Parathyroid adenoma (tissue), 2 donors: ENCODE results near the gene CDRT4.

ENCODE experiments used
- H2AFZ ChIP-seq: fragments of 300-600 bp; sonication (generic); one replicate; pipeline ENCODE4 v1.7.0; 2017; ENCODE audit warnings: antibody characterized with exemption, mild to moderate bottlenecking
- H3K27ac ChIP-seq: fragments of 300-600 bp; sonication (generic); one replicate; pipeline ENCODE4 v1.7.0; 2017
- H3K27me3 ChIP-seq: fragments of 300-600 bp; sonication (generic); one replicate; pipeline ENCODE4 v1.7.0; 2017; ENCODE audit warnings: low read length; ENCODE audit not compliant: control insufficient read depth, insufficient read depth
- H3K36me3 ChIP-seq: fragments of 300-600 bp; sonication (generic); one replicate; pipeline ENCODE4 v1.7.0; 2017; ENCODE audit warnings: low read length; ENCODE audit not compliant: control insufficient read depth, insufficient read depth
- H3K4me1 ChIP-seq: fragments of 300-600 bp; sonication (generic); one replicate; pipeline ENCODE4 v1.7.0; 2017; ENCODE audit warnings: control low read depth
- H3K4me2 ChIP-seq: fragments of 300-600 bp; sonication (generic); one replicate; pipeline ENCODE4 v1.7.0; 2017; ENCODE audit warnings: low read length
- H3K4me3 ChIP-seq: fragments of 300-600 bp; sonication (generic); one replicate; pipeline ENCODE4 v1.7.0; 2017; ENCODE audit warnings: low read depth, low read length
- H3K79me2 ChIP-seq: fragments of 300-600 bp; sonication (generic); one replicate; pipeline ENCODE4 v1.7.0; 2017; ENCODE audit warnings: control low read depth
- H3K9ac ChIP-seq: fragments of 300-600 bp; sonication (generic); one replicate; pipeline ENCODE4 v1.7.0; 2017; ENCODE audit warnings: mild to moderate bottlenecking
- H3K9me3 ChIP-seq: fragments of 300-600 bp; sonication (generic); one replicate; pipeline ENCODE4 v1.7.0; 2017; ENCODE audit warnings: low read length; ENCODE audit not compliant: control insufficient read depth
- CTCF ChIP-seq: fragments of 300-600 bp; sonication (generic); IDR thresholded peaks from one replicate; pipeline ENCODE4 v1.7.0; 2017; ENCODE audit warnings: antibody characterized with exemption, mild to moderate bottlenecking
- donor health status: primary hyperparathyroidism.

CDRT4 gene

GRCh38 chr17:15395091-15395490 lies 72.3 kb downstream of the CDRT4 start:
- Histone ChIP-seq H3K9ac (no peak overlapping the region), H3K27ac (no peak overlapping the region), H3K9me3 (no peaks in the 10 kb centered on the region), H3K36me3 (no peaks in the 10 kb centered on the region), H3K4me3 (no peak overlapping the region), H3K27me3 (no peaks in the 10 kb centered on the region), H2AFZ (no peak overlapping the region), H3K79me2 (no peaks in the 10 kb centered on the region), H3K4me2 (no peak overlapping the region), H3K4me1 (no peaks in the 10 kb centered on the region)
- TF ChIP-seq CTCF: no peak

GRCh38 chr17:15393414-15393813 lies 74.0 kb downstream of the CDRT4 start:
- Histone ChIP-seq H3K79me2 (no peaks in the 10 kb centered on the region), H3K4me1 (no peaks in the 10 kb centered on the region), H3K27me3 (no peaks in the 10 kb centered on the region), H3K4me3 (no peak overlapping the region), H3K9me3 (no peaks in the 10 kb centered on the region), H3K4me2 (no peak overlapping the region), H3K27ac (no peak overlapping the region), H3K9ac (no peak overlapping the region), H3K36me3 (no peaks in the 10 kb centered on the region), H2AFZ (no peak overlapping the region)
- no peak for TF ChIP-seq CTCF

GRCh38 chr17:15392326-15392741 lies 75.1 kb downstream of the CDRT4 start:
- no peak overlapping the region for H2AFZ ChIP-seq
- H3K79me2 ChIP-seq: no peaks in the 10 kb centered on the region
- no peaks in the 10 kb centered on the region for H3K4me1 ChIP-seq
- H3K4me2 ChIP-seq: no peak overlapping the region
- H3K9ac ChIP-seq: no peak overlapping the region
- no peaks in the 10 kb centered on the region for H3K27me3 ChIP-seq
- H3K4me3 ChIP-seq: no peak overlapping the region
- no peaks in the 10 kb centered on the region for H3K36me3 ChIP-seq
- no peaks in the 10 kb centered on the region for H3K9me3 ChIP-seq
- TF ChIP-seq CTCF: no peak
- no peak overlapping the region for H3K27ac ChIP-seq

GRCh38 chr17:15388356-15389041 lies 78.9 kb downstream of the CDRT4 start:
- H2AFZ ChIP-seq: no peak overlapping the region
- no peak overlapping the region for H3K4me2 ChIP-seq
- H3K36me3 ChIP-seq: no peaks in the 10 kb centered on the region
- H3K27ac ChIP-seq: no peak overlapping the region
- no peaks in the 10 kb centered on the region for H3K79me2 ChIP-seq
- no peaks in the 10 kb centered on the region for H3K27me3 ChIP-seq
- no peak for TF ChIP-seq CTCF
- no peak overlapping the region for H3K9ac ChIP-seq
- no peak overlapping the region for H3K4me3 ChIP-seq
- H3K4me1 ChIP-seq: no peaks in the 10 kb centered on the region
- no peaks in the 10 kb centered on the region for H3K9me3 ChIP-seq

GRCh38 chr17:15386083-15386482 lies 81.3 kb downstream of the CDRT4 start:
- Histone ChIP-seq H3K4me1 (no peaks in the 10 kb centered on the region), H2AFZ (no peak overlapping the region), H3K79me2 (no peaks in the 10 kb centered on the region), H3K36me3 (no peaks in the 10 kb centered on the region), H3K27me3 (no peaks in the 10 kb centered on the region), H3K4me3 (no peak overlapping the region), H3K27ac (no peak overlapping the region), H3K9me3 (no peaks in the 10 kb centered on the region), H3K4me2 (no peak overlapping the region), H3K9ac (no peak overlapping the region)
- TF ChIP-seq CTCF: no peak
